K562 (cell line): Measurements from ENCODE around the gene IGFBP7.

Source experiments
- HNRNPK ChIP-seq: fragments of 200-400 bp; formaldehyde crosslinking; IDR thresholded peaks from one replicate; pipeline ENCODE4 v1.6.1; 2018; ENCODE audit warnings: mild to moderate bottlenecking, low read depth, low read length; ENCODE audit not compliant: poor library complexity, severe bottlenecking
- TRIM25 ChIP-seq: fragments of 450-650 bp; IDR thresholded peaks from 2 replicates; pipeline ENCODE4 v1.7.0; 2016; ENCODE audit warnings: borderline replicate concordance

GRCh38 chr4:57068237-57068981 lies 41.8 kb downstream of the IGFBP7 start:
- no peak for TF ChIP-seq TRIM25
- TF ChIP-seq HNRNPK: no peak
